ENCODE data around the gene SLC22A2.
"Not testable (repeated sequence)": the region's sequence is repeated elsewhere in the genome, so short reads cannot be mapped to it uniquely, and the experiment has no call there.

SLC22A2 gene

GRCh38 chr6:160258346-160259142 is at the start of gene SLC22A2:
Gene SLC22A2 (minus strand): TSS chr6:160258821. CDS start chr6:160258757, 64 bp downstream.
- H3K9me3 ChIP-seq (ENCODE audit: control insufficient read depth in 2 of 2, low read length in 2 of 2) = no peaks in the 10 kb centered on the region
- no peaks in the 10 kb centered on the region for H3K27me3 ChIP-seq (ENCODE audit: control insufficient read depth in 1 of 2, insufficient read depth in 2 of 2, low read length in 2 of 2)
- peak within 1 kb of the TSS; percentile 33 to 58 for H3K9ac ChIP-seq (ENCODE audit: low read length in 2 of 2)
- H3K4me3 ChIP-seq (ENCODE audit: low read length in 2 of 2) = peak within 1 kb of the TSS in 1 of 2 donors; percentile 35
- H3K4me1 ChIP-seq (ENCODE audit: control insufficient read depth, insufficient read depth, low read length) = peaks cover 28% of the 10 kb centered on the region
- H3K36me3 ChIP-seq (ENCODE audit: control insufficient read depth in 2 of 2, insufficient read depth in 2 of 2, low read length in 2 of 2) = no peaks in the 10 kb centered on the region
- peak within 1 kb of the TSS; percentile 91 for H3K27ac ChIP-seq (ENCODE audit: low read length)

- H3K4me3 ChIP-seq (ENCODE audit: low read length in 2 of 2) = no peak overlapping the region
- no peaks in the 10 kb centered on the region for H3K36me3 ChIP-seq (ENCODE audit: control insufficient read depth in 2 of 2, insufficient read depth in 2 of 2, low read length in 2 of 2)
- no peaks in the 10 kb centered on the region for H3K27me3 ChIP-seq (ENCODE audit: control insufficient read depth in 1 of 2, insufficient read depth in 2 of 2, low read length in 2 of 2)
- no peak overlapping the region for H3K9ac ChIP-seq (ENCODE audit: low read length in 2 of 2)
- H3K27ac ChIP-seq (ENCODE audit: low read length) = no peak overlapping the region
- no peaks in the 10 kb centered on the region for H3K9me3 ChIP-seq (ENCODE audit: control insufficient read depth in 2 of 2, low read length in 2 of 2)
- peaks cover 7% of the 10 kb centered on the region for H3K4me1 ChIP-seq (ENCODE audit: control insufficient read depth, insufficient read depth, low read length)
These were observed 47.5 kb upstream of the SLC22A2 start for GRCh38 chr6:160305926-160306713.

GRCh38 chr6:160303806-160304205 is 45.2 kb upstream of the SLC22A2 start:
- H3K4me1 ChIP-seq (ENCODE audit: control insufficient read depth, insufficient read depth, low read length) = peaks cover 7% of the 10 kb centered on the region
- no peak overlapping the region for H3K4me3 ChIP-seq (ENCODE audit: low read length in 2 of 2)
- H3K36me3 ChIP-seq (ENCODE audit: control insufficient read depth in 2 of 2, insufficient read depth in 2 of 2, low read length in 2 of 2) = no peaks in the 10 kb centered on the region
- H3K27me3 ChIP-seq (ENCODE audit: control insufficient read depth in 1 of 2, insufficient read depth in 2 of 2, low read length in 2 of 2) = no peaks in the 10 kb centered on the region
- H3K9ac ChIP-seq (ENCODE audit: low read length in 2 of 2) = no peak overlapping the region
- no peaks in the 10 kb centered on the region for H3K9me3 ChIP-seq (ENCODE audit: control insufficient read depth in 2 of 2, low read length in 2 of 2)
- H3K27ac ChIP-seq (ENCODE audit: low read length) = no peak overlapping the region

- H3K36me3 ChIP-seq (ENCODE audit: control insufficient read depth in 2 of 2, insufficient read depth in 2 of 2, low read length in 2 of 2); H3K9ac ChIP-seq (ENCODE audit: low read length in 2 of 2); H3K4me3 ChIP-seq (ENCODE audit: low read length in 2 of 2); H3K9me3 ChIP-seq (ENCODE audit: control insufficient read depth in 2 of 2, low read length in 2 of 2); H3K27me3 ChIP-seq (ENCODE audit: control insufficient read depth in 1 of 2, insufficient read depth in 2 of 2, low read length in 2 of 2); H3K27ac ChIP-seq (ENCODE audit: low read length): not testable (repeated sequence)
- peaks cover 11% of the 10 kb centered on the region for H3K4me1 ChIP-seq (ENCODE audit: control insufficient read depth, insufficient read depth, low read length)
These were observed 43.9 kb upstream of the SLC22A2 start for GRCh38 chr6:160302431-160303082.

GRCh38 chr6:160301339-160301738 is 42.7 kb upstream of the SLC22A2 start:
- Histone ChIP-seq H3K4me3 (ENCODE audit: low read length in 2 of 2) (no peak overlapping the region), H3K27me3 (ENCODE audit: control insufficient read depth in 1 of 2, insufficient read depth in 2 of 2, low read length in 2 of 2) (no peaks in the 10 kb centered on the region), H3K4me1 (ENCODE audit: control insufficient read depth, insufficient read depth, low read length) (peaks cover 6% of the 10 kb centered on the region), H3K9ac (ENCODE audit: low read length in 2 of 2) (no peak overlapping the region), H3K27ac (ENCODE audit: low read length) (no peak overlapping the region), H3K9me3 (ENCODE audit: control insufficient read depth in 2 of 2, low read length in 2 of 2) (no peaks in the 10 kb centered on the region), H3K36me3 (ENCODE audit: control insufficient read depth in 2 of 2, insufficient read depth in 2 of 2, low read length in 2 of 2) (no peaks in the 10 kb centered on the region)

- H3K9ac ChIP-seq (ENCODE audit: low read length in 2 of 2) = no peak overlapping the region
- H3K27me3 ChIP-seq (ENCODE audit: control insufficient read depth in 1 of 2, insufficient read depth in 2 of 2, low read length in 2 of 2) = no peaks in the 10 kb centered on the region
- H3K27ac ChIP-seq (ENCODE audit: low read length) = no peak overlapping the region
- H3K4me1 ChIP-seq (ENCODE audit: control insufficient read depth, insufficient read depth, low read length) = peaks cover 6% of the 10 kb centered on the region
- no peaks in the 10 kb centered on the region for H3K9me3 ChIP-seq (ENCODE audit: control insufficient read depth in 2 of 2, low read length in 2 of 2)
- no peaks in the 10 kb centered on the region for H3K36me3 ChIP-seq (ENCODE audit: control insufficient read depth in 2 of 2, insufficient read depth in 2 of 2, low read length in 2 of 2)
- H3K4me3 ChIP-seq (ENCODE audit: low read length in 2 of 2) = no peak overlapping the region
These were observed 41.6 kb upstream of the SLC22A2 start for GRCh38 chr6:160300076-160300695.

- no peak overlapping the region for H3K4me3 ChIP-seq (ENCODE audit: low read length in 2 of 2)
- H3K27me3 ChIP-seq (ENCODE audit: control insufficient read depth in 1 of 2, insufficient read depth in 2 of 2, low read length in 2 of 2) = no peaks in the 10 kb centered on the region
- H3K4me1 ChIP-seq (ENCODE audit: control insufficient read depth, insufficient read depth, low read length) = peaks cover 6% of the 10 kb centered on the region
- H3K27ac ChIP-seq (ENCODE audit: low read length) = no peak overlapping the region
- H3K36me3 ChIP-seq (ENCODE audit: control insufficient read depth in 2 of 2, insufficient read depth in 2 of 2, low read length in 2 of 2) = no peaks in the 10 kb centered on the region
- H3K9me3 ChIP-seq (ENCODE audit: control insufficient read depth in 2 of 2, low read length in 2 of 2) = no peaks in the 10 kb centered on the region
- H3K9ac ChIP-seq (ENCODE audit: low read length in 2 of 2) = no peak overlapping the region
These were observed 40.9 kb upstream of the SLC22A2 start for GRCh38 chr6:160299559-160299958.

- Histone ChIP-seq H3K36me3 (ENCODE audit: control insufficient read depth in 2 of 2, insufficient read depth in 2 of 2, low read length in 2 of 2) (no peaks in the 10 kb centered on the region), H3K27me3 (ENCODE audit: control insufficient read depth in 1 of 2, insufficient read depth in 2 of 2, low read length in 2 of 2) (no peaks in the 10 kb centered on the region), H3K4me1 (ENCODE audit: control insufficient read depth, insufficient read depth, low read length) (peaks cover 6% of the 10 kb centered on the region), H3K27ac (ENCODE audit: low read length) (no peak overlapping the region), H3K4me3 (ENCODE audit: low read length in 2 of 2) (no peak overlapping the region), H3K9ac (ENCODE audit: low read length in 2 of 2) (no peak overlapping the region), H3K9me3 (ENCODE audit: control insufficient read depth in 2 of 2, low read length in 2 of 2) (no peaks in the 10 kb centered on the region)
These were observed 39.5 kb upstream of the SLC22A2 start for GRCh38 chr6:160298121-160298520.

GRCh38 chr6:160297310-160297709 is 38.7 kb upstream of the SLC22A2 start:
- no peaks in the 10 kb centered on the region for H3K36me3 ChIP-seq (ENCODE audit: control insufficient read depth in 2 of 2, insufficient read depth in 2 of 2, low read length in 2 of 2)

GRCh38 chr6:160293844-160294243 is 35.2 kb upstream of the SLC22A2 start:
- Histone ChIP-seq H3K9me3 (ENCODE audit: control insufficient read depth in 2 of 2, low read length in 2 of 2) (no peaks in the 10 kb centered on the region), H3K27me3 (ENCODE audit: control insufficient read depth in 1 of 2, insufficient read depth in 2 of 2, low read length in 2 of 2) (no peaks in the 10 kb centered on the region), H3K36me3 (ENCODE audit: control insufficient read depth in 2 of 2, insufficient read depth in 2 of 2, low read length in 2 of 2) (no peaks in the 10 kb centered on the region), H3K9ac (ENCODE audit: low read length in 2 of 2) (no peak overlapping the region), H3K27ac (ENCODE audit: low read length) (no peak overlapping the region), H3K4me3 (ENCODE audit: low read length in 2 of 2) (no peak overlapping the region), H3K4me1 (ENCODE audit: control insufficient read depth, insufficient read depth, low read length) (peaks cover 4% of the 10 kb centered on the region)

More at GRCh38 chr6:160297310-160297709, 38.7 kb upstream of the SLC22A2 start:
- Histone ChIP-seq H3K4me3 (ENCODE audit: low read length in 2 of 2) (no peak overlapping the region), H3K27ac (ENCODE audit: low read length) (no peak overlapping the region), H3K27me3 (ENCODE audit: control insufficient read depth in 1 of 2, insufficient read depth in 2 of 2, low read length in 2 of 2) (no peaks in the 10 kb centered on the region), H3K9ac (ENCODE audit: low read length in 2 of 2) (no peak overlapping the region), H3K4me1 (ENCODE audit: control insufficient read depth, insufficient read depth, low read length) (peaks cover 6% of the 10 kb centered on the region), H3K9me3 (ENCODE audit: control insufficient read depth in 2 of 2, low read length in 2 of 2) (no peaks in the 10 kb centered on the region)
